Measurements from ENCODE around the gene GABPB2. TPM values are rescaled to one million over a fixed set of nuclear protein-coding genes. Genes with fewer than 3 reads are reported as not detected.
A peak's percentile ranks its signal among the peaks of the same experiment; 100 is the strongest.

The GABPB2 gene
- polyA plus RNA-seq, 3 donors = 2.2 to 14.0 (median 2.2) TPM

DNA sequence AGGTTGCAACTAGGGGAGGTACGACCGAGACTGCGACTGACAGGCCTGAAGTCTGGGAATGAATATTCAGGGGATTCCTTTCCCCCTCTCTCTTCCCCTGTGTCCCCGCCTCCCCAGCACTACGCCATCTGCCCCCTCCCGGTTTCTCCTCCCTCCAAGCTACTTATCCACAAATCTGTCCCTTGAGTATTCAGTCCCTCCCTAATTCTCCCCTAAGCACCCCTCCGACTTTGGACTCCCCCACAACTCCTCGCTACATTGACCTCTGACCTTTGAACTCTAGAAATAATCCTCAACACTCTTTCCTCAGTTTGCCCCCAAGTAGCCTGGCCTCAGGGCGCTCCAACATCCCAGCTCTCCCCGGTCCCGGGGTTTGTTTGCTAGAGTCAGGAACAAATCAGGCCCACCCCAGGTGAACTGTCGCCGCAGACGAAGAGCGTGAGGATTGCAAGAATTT is 94.7 kb downstream of the GABPB2 start:
- Histone ChIP-seq H3K4me1 (ENCODE audit: control insufficient read depth in 1 of 2, insufficient read depth in 2 of 2, low read length in 2 of 2) (peaks cover 34 to 37% of the 10 kb centered on the region in 2 donors), H3K36me3 (replicated peaks in 1 of 2; ENCODE audit: control insufficient read depth in 1 of 2, insufficient read depth in 2 of 2, low read length in 2 of 2) (peaks cover 47 to 75% of the 10 kb centered on the region in 2 donors), H3K79me2 (ENCODE audit: insufficient read depth, low read length) (peaks cover 46% of the 10 kb centered on the region), H3K9me3 (replicated peaks in 1 of 2; ENCODE audit: control insufficient read depth in 1 of 2, insufficient read depth in 1 of 2, low read length in 2 of 2) (no peaks in the 10 kb centered on the region), H4K20me1 (ENCODE audit: insufficient read depth, low read length) (peaks cover 53% of the 10 kb centered on the region), H3K27ac (ENCODE audit: low read depth in 1 of 2, low read length in 2 of 2) (peak overlapping the region; percentile 21 to 37), H3K4me2 (replicated peaks; ENCODE audit: extremely low read depth, low read length, poor library complexity, severe bottlenecking) (peak overlapping the region; percentile 96), H3K27me3 (ENCODE audit: control insufficient read depth in 2 of 2, insufficient read depth in 2 of 2, low read length in 2 of 2) (no peaks in the 10 kb centered on the region), H2AFZ (ENCODE audit: insufficient read depth, low read depth, low read length, poor library complexity, severe bottlenecking) (peak overlapping the region; percentile 4), H3K9ac (ENCODE audit: insufficient read depth, low read length, poor library complexity, severe bottlenecking) (no peak overlapping the region), H3K4me3 (replicated peaks in 1 of 3; ENCODE audit: low read depth in 2 of 3, low read length in 3 of 3) (peak overlapping the region in 2 of 3 experiments; percentile 16 to 91)
- DNase-seq = no peak
- Mint-ChIP-seq H3K27me3 (ENCODE audit: low read depth in 3 of 3) (peaks cover 0 to 1% (median 0%) of the 10 kb centered on the region in 3 donors), H3K4me3 (peak overlapping the region; percentile 95 to 97), H3K36me3 (peaks cover 54 to 68% of the 10 kb centered on the region in 2 donors), H3K9me3 (no peaks in the 10 kb centered on the region), H3K4me1 (peaks cover 50% of the 10 kb centered on the region), H3K27ac (peak overlapping the region; percentile 89 to 95 (median 92))
- 31% methylated on average over 10 of the region's 15 CpGs for WGBS (ENCODE audit: insufficient coverage)
- intact Hi-C loops (cut with micrococcal nuclease) = loop anchor here (1.0 to 10.0 kb wide), 4 partner anchors 8 to 447 kb away; partner anchors contain the start of genes MINDY1 (in 2 of the 2), PRUNE1 (in 2 of the 2) and SNX27 (in 1 of the 2)
- TF ChIP-seq, protein P1, sequence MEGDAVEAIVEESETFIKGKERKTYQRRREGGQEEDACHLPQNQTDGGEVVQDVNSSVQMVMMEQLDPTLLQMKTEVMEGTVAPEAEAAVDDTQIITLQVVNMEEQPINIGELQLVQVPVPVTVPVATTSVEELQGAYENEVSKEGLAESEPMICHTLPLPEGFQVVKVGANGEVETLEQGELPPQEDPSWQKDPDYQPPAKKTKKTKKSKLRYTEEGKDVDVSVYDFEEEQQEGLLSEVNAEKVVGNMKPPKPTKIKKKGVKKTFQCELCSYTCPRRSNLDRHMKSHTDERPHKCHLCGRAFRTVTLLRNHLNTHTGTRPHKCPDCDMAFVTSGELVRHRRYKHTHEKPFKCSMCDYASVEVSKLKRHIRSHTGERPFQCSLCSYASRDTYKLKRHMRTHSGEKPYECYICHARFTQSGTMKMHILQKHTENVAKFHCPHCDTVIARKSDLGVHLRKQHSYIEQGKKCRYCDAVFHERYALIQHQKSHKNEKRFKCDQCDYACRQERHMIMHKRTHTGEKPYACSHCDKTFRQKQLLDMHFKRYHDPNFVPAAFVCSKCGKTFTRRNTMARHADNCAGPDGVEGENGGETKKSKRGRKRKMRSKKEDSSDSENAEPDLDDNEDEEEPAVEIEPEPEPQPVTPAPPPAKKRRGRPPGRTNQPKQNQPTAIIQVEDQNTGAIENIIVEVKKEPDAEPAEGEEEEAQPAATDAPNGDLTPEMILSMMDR (IDR thresholded peaks at IDR 0.05) = no peak

DNA sequence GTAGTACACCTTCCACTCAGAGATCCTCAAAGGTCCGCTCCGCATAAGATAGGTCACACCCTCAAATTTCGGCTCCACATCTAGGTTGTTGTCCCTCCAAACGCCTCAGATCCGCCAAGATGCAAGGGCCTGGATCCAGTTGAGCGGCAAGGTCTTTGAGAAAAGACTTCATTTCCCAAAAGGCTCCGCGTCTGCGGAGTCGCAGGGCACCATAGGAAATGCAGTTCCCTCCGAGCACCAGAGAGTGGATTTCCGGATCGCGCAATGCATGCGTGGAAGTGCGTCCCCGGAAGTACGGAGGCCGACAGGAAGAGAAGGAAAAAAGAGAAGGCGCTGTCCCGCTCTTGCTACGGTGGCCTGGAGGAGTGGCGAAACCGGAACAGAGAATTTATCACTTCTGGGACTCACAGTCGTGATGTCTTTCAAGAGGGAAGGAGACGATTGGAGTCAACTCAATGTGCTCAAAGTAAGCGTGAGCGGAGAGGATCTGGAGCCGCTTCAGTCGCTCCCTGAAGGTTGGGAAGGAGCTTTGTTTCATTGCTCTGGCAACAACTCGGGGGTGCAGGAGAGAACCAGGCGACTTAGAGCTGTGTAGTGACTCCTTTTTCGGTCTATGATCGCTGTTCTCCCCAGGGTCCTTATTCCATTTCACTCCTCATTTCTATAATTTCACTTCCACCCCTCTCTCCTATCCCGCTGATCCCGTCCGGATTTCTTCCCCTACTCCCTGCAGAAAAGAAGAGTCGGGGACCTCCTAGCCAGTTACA is 95.4 kb downstream of the GABPB2 start, which contains the start of the genes LYSMD1 and SCNM1:
TSS of gene LYSMD1 (minus strand) at position 165 of the 767 bp plus-strand sequence. CDS start 644 bp downstream, outside the sequence.
TSS of gene SCNM1 (plus strand) at position 407 of the 767 bp plus-strand sequence. CDS start at position 416, 9 bp downstream.
- H3K9me3 Mint-ChIP-seq = no peaks in the 10 kb centered on the region
- peak within 1 kb of the TSS; percentile 56 to 83 for H3K27ac ChIP-seq (ENCODE audit: low read depth in 1 of 2, low read length in 2 of 2)
- H4K20me1 ChIP-seq (ENCODE audit: insufficient read depth, low read length) = peaks cover 47% of the 10 kb centered on the region
- WGBS (ENCODE audit: insufficient coverage) = under 1% methylated on average over 32 of the region's 38 CpGs
- intact Hi-C loops (cut with micrococcal nuclease) = loop anchor here (1.0 to 10.0 kb wide), 5 partner anchors 9 to 446 kb away; partner anchors contain the start of genes MINDY1 (in 2 of the 2), PRUNE1 (in 2 of the 2) and SNX27 (in 1 of the 2)
- peak within 1 kb of the TSS; percentile 88 for H2AFZ ChIP-seq (ENCODE audit: insufficient read depth, low read depth, low read length, poor library complexity, severe bottlenecking)
- H3K4me2 ChIP-seq (replicated peaks; ENCODE audit: extremely low read depth, low read length, poor library complexity, severe bottlenecking) = peak within 1 kb of the TSS; percentile 96
- H3K4me3 Mint-ChIP-seq = peak within 1 kb of the TSS; percentile 95 to 97
- peak within 1 kb of the TSS; percentile 71 to 91 (median 81) for H3K4me3 ChIP-seq (replicated peaks in 1 of 3; ENCODE audit: low read depth in 2 of 3, low read length in 3 of 3)
- peaks cover 27 to 31% of the 10 kb centered on the region in 2 donors for H3K4me1 ChIP-seq (ENCODE audit: control insufficient read depth in 1 of 2, insufficient read depth in 2 of 2, low read length in 2 of 2)
- peaks cover 56 to 67% of the 10 kb centered on the region in 2 donors for H3K36me3 Mint-ChIP-seq
- peaks cover 0 to 1% (median 0%) of the 10 kb centered on the region in 3 donors for H3K27me3 Mint-ChIP-seq (ENCODE audit: low read depth in 3 of 3)
- H3K79me2 ChIP-seq (ENCODE audit: insufficient read depth, low read length) = peaks cover 40% of the 10 kb centered on the region
- peak; percentile 96 to 99 (median 98) for DNase-seq
- peak within 1 kb of the TSS; percentile 89 to 95 (median 93) for H3K27ac Mint-ChIP-seq
- H3K27me3 ChIP-seq (ENCODE audit: control insufficient read depth in 2 of 2, insufficient read depth in 2 of 2, low read length in 2 of 2) = no peaks in the 10 kb centered on the region
- H3K9ac ChIP-seq (ENCODE audit: insufficient read depth, low read length, poor library complexity, severe bottlenecking) = peak within 1 kb of the TSS; percentile 71
- TF ChIP-seq, protein P1 (IDR thresholded peaks at IDR 0.05) = no peak
- H3K36me3 ChIP-seq (replicated peaks in 1 of 2; ENCODE audit: control insufficient read depth in 1 of 2, insufficient read depth in 2 of 2, low read length in 2 of 2) = peaks cover 49 to 75% of the 10 kb centered on the region in 2 donors
- H3K4me1 Mint-ChIP-seq = peaks cover 44% of the 10 kb centered on the region
- no peaks in the 10 kb centered on the region for H3K9me3 ChIP-seq (replicated peaks in 1 of 2; ENCODE audit: control insufficient read depth in 1 of 2, insufficient read depth in 1 of 2, low read length in 2 of 2)

Measured in CD14-positive monocyte (primary cell).